GM10847 (cell line): Measurements from ENCODE around the gene AP4M1.

Experiments used
- POLR2A ChIP-seq: IDR thresholded peaks from 2 replicates; pipeline ENCODE4 v1.6.1; 2011; ENCODE audit not compliant: insufficient read length; ENCODE audit errors: extremely low read depth

The AP4M1 gene

GRCh38 chr7:100118388-100119071, 17.1 kb downstream of the AP4M1 start:
- no peak for TF ChIP-seq POLR2A

GRCh38 chr7:100119072-100119969, 17.9 kb downstream of the AP4M1 start, which contains the start of the genes CNPY4 and TAF6:
CNPY4 (plus strand) TSS chr7:100119634; CDS start chr7:100119745, 111 bp downstream.
TAF6 (minus strand) TSS chr7:100119358; CDS start chr7:100114209, 5,149 bp downstream.
- TF ChIP-seq POLR2A = peak; percentile 64

GRCh38 chr7:100119970-100120732, 18.7 kb downstream of the AP4M1 start:
- no peak for TF ChIP-seq POLR2A

- no peak for TF ChIP-seq POLR2A
These were observed 19.2 kb downstream of the AP4M1 start for GRCh38 chr7:100120733-100121036.

GRCh38 chr7:100122067-100122466, 20.6 kb downstream of the AP4M1 start:
- no peak for TF ChIP-seq POLR2A

- TF ChIP-seq POLR2A = no peak
These were observed 21.1 kb downstream of the AP4M1 start for GRCh38 chr7:100122568-100122967.

- no peak for TF ChIP-seq POLR2A
These were observed 23.1 kb downstream of the AP4M1 start for GRCh38 chr7:100124301-100125230.

GRCh38 chr7:100126239-100126930, 24.9 kb downstream of the AP4M1 start:
- TF ChIP-seq POLR2A = no peak

- TF ChIP-seq POLR2A = peak; percentile 62
These were observed 25.8 kb downstream of the AP4M1 start, which contains the start of gene MBLAC1 for GRCh38 chr7:100126931-100127865. MBLAC1 (plus strand) TSS chr7:100126967; CDS start chr7:100127396, 429 bp downstream.

GRCh38 chr7:100127866-100128636, 26.6 kb downstream of the AP4M1 start:
- TF ChIP-seq POLR2A = no peak

- TF ChIP-seq POLR2A = no peak
These were observed 27.2 kb downstream of the AP4M1 start for GRCh38 chr7:100128637-100128963.
